H9 (cell line): Measurements from ENCODE around the gene PKD2L1. TPM values are rescaled to one million over a fixed set of nuclear protein-coding genes. Genes with fewer than 3 reads are reported as not detected.
"Not testable (repeated sequence)": the region's sequence is repeated elsewhere in the genome, so short reads cannot be mapped to it uniquely, and the experiment has no call there.

Experiments used
- DNase-seq: peaks from one replicate; pipeline ENCODE4 v3.0.0-alpha.2; 2017
- H2AFZ ChIP-seq: one replicate; pipeline ENCODE4 v1.6.1; 2013; ENCODE audit warnings: mild to moderate bottlenecking, low read length, control low read depth, moderate library complexity
- H2AK5ac ChIP-seq: 2 replicates; pipeline ENCODE4 v1.6.1; 2013; ENCODE audit warnings: low read length, control low read depth, mixed read lengths; ENCODE audit not compliant: insufficient read length
- H2BK120ac ChIP-seq: one replicate; pipeline ENCODE4 v1.6.1; 2013; ENCODE audit warnings: low read depth, mild to moderate bottlenecking, low read length, control low read depth, inconsistent platforms; ENCODE audit not compliant: poor library complexity, severe bottlenecking
- H2BK12ac ChIP-seq: 2 replicates; pipeline ENCODE4 v1.6.1; 2013; ENCODE audit warnings: low read length, control low read depth, mixed read lengths, low read depth; ENCODE audit not compliant: insufficient read length
- H2BK15ac ChIP-seq: 2 replicates; pipeline ENCODE4 v1.6.1; 2013; ENCODE audit warnings: low read depth, low read length, control low read depth
- H2BK20ac ChIP-seq: one replicate; pipeline ENCODE4 v1.6.1; 2013; ENCODE audit warnings: low read depth, mild to moderate bottlenecking, low read length, control low read depth, inconsistent platforms; ENCODE audit not compliant: poor library complexity, severe bottlenecking
- H2BK5ac ChIP-seq: 2 replicates; pipeline ENCODE4 v1.6.1; 2013; ENCODE audit warnings: low read length, control low read depth, mixed read lengths; ENCODE audit not compliant: insufficient read length
- H3K14ac ChIP-seq: 2 replicates; pipeline ENCODE4 v1.6.1; 2013; ENCODE audit warnings: low read length, control low read depth; ENCODE audit not compliant: insufficient read depth
- H3K18ac ChIP-seq: 2 replicates; pipeline ENCODE4 v1.6.1; 2013; ENCODE audit warnings: low read depth, mild to moderate bottlenecking, mixed read lengths, low read length, control low read depth; ENCODE audit not compliant: insufficient read length
- H3K23ac ChIP-seq: 2 replicates; pipeline ENCODE4 v1.6.1; 2013; ENCODE audit warnings: low read length, control low read depth, mixed read lengths, low read depth; ENCODE audit not compliant: insufficient read length
- H3K23me2 ChIP-seq: 2 replicates; pipeline ENCODE4 v1.6.1; 2013; ENCODE audit warnings: low read depth, mild to moderate bottlenecking, mixed read lengths, low read length, control low read depth; ENCODE audit not compliant: insufficient read length, poor library complexity, severe bottlenecking
- H3K27ac ChIP-seq: 2 replicates; pipeline ENCODE4 v1.5.1; 2013; ENCODE audit warnings: low read length, control low read depth, mixed read lengths, low read depth; ENCODE audit not compliant: insufficient read length
- H3K27me3 ChIP-seq: 2 replicates; pipeline ENCODE4 v1.6.1; 2013; ENCODE audit warnings: low read length, control low read depth, inconsistent platforms; ENCODE audit not compliant: insufficient read depth
- H3K4ac ChIP-seq: 2 replicates; pipeline ENCODE4 v1.6.1; 2013; ENCODE audit warnings: low read depth, mild to moderate bottlenecking, control low read depth, inconsistent platforms, low read length, moderate library complexity
- H3K4me1 ChIP-seq: 2 replicates; pipeline ENCODE4 v1.6.1; 2013; ENCODE audit warnings: low read length, control low read depth, inconsistent platforms; ENCODE audit not compliant: insufficient read depth
- H3K4me2 ChIP-seq: 2 replicates; pipeline ENCODE4 v1.6.1; 2013; ENCODE audit warnings: low read length, control low read depth, mixed read lengths; ENCODE audit not compliant: insufficient read length, insufficient read depth
- H3K56ac ChIP-seq: 2 replicates; pipeline ENCODE4 v1.6.1; 2013; ENCODE audit warnings: low read depth, mild to moderate bottlenecking, mixed read lengths, low read length, control low read depth; ENCODE audit not compliant: insufficient read length
- H3K79me1 ChIP-seq: 2 replicates; pipeline ENCODE4 v1.6.1; 2013; ENCODE audit warnings: low read depth, mild to moderate bottlenecking, moderate library complexity, low read length, control low read depth, inconsistent platforms; ENCODE audit not compliant: insufficient read depth, poor library complexity, severe bottlenecking
- H3K79me2 ChIP-seq: 2 replicates; pipeline ENCODE4 v1.6.1; 2013; ENCODE audit warnings: low read length, control low read depth, inconsistent platforms; ENCODE audit not compliant: insufficient read depth
- H3K9ac ChIP-seq: 2 replicates; pipeline ENCODE4 v1.6.1; 2013; ENCODE audit warnings: low read length, control low read depth, mixed read lengths; ENCODE audit not compliant: insufficient read length; ENCODE audit errors: extremely low read depth
- H3K9me3 ChIP-seq: one replicate; pipeline ENCODE4 v1.6.1; 2013; ENCODE audit warnings: low read depth, low read length, inconsistent platforms; ENCODE audit not compliant: control insufficient read depth
- H3T11ph ChIP-seq: one replicate; pipeline ENCODE4 v1.6.1; 2013; ENCODE audit warnings: mild to moderate bottlenecking, low read length, control low read depth, inconsistent platforms
- H4K20me1 ChIP-seq: one replicate; pipeline ENCODE4 v1.6.1; 2013; ENCODE audit not compliant: control insufficient read depth, insufficient read length, insufficient read depth
- H4K5ac ChIP-seq: 2 replicates; pipeline ENCODE4 v1.6.1; 2013; ENCODE audit warnings: low read depth, mild to moderate bottlenecking, mixed read lengths, low read length, control low read depth; ENCODE audit not compliant: insufficient read length
- H4K8ac ChIP-seq: replicated peaks from 2 replicates; pipeline ENCODE4 v1.6.1; 2013; ENCODE audit warnings: low read length, control low read depth, mixed read lengths, low read depth; ENCODE audit not compliant: insufficient read length
- H4K91ac ChIP-seq: 2 replicates; pipeline ENCODE4 v1.6.1; 2013; ENCODE audit warnings: low read depth, mild to moderate bottlenecking, moderate library complexity, mixed read lengths, low read length, control low read depth; ENCODE audit not compliant: insufficient read length
- H3K27ac Mint-ChIP-seq, 3 experiments: 2 replicates in 2 of 3; 3 replicates in 1 of 3; pipeline ENCODE4 v1.8.0; 2020 to 2021; ENCODE audit warnings: mixed read lengths in 3 of 3, mild to moderate bottlenecking in 1 of 3, moderate library complexity in 1 of 3
- H3K27me3 Mint-ChIP-seq: 2 replicates; pipeline ENCODE4 v1.8.0; 2021; ENCODE audit warnings: low read depth, mild to moderate bottlenecking, moderate library complexity, mixed read lengths
- H3K36me3 Mint-ChIP-seq, 3 experiments: 2 replicates in 2 of 3; 3 replicates in 1 of 3; pipeline ENCODE4 v1.8.0; 2020 to 2021; ENCODE audit warnings: low read depth in 3 of 3, mixed read lengths in 3 of 3; ENCODE audit not compliant: insufficient read depth in 1 of 3
- H3K4me1 Mint-ChIP-seq, 2 experiments: 2 replicates each; pipeline ENCODE4 v1.8.0; 2020; ENCODE audit warnings: mixed read lengths in 2 of 2
- H3K4me3 Mint-ChIP-seq, 2 experiments: 2 replicates in 1 of 2; 3 replicates in 1 of 2; pipeline ENCODE4 v1.8.0; 2020 to 2021; ENCODE audit warnings: mild to moderate bottlenecking in 2 of 2, mixed read lengths in 2 of 2, moderate library complexity in 1 of 2
- H3K9me3 Mint-ChIP-seq, 2 experiments: 2 replicates in 1 of 2; 3 replicates in 1 of 2; pipeline ENCODE4 v1.8.0; 2020; ENCODE audit warnings: mild to moderate bottlenecking in 2 of 2, mixed read lengths in 2 of 2, moderate library complexity in 1 of 2
- WGBS: extraction: QIAGEN DNeasy Blood & Tissue Kit; methylation state at CpG from one replicate; pipeline ENCODE4 v1.1.7; 2013; ENCODE audit warnings: missing lambda C conversion rate, low lambda C conversion rate, mixed read lengths; ENCODE audit not compliant: insufficient read length; ENCODE audit errors: extremely low coverage; 5-methylcytosine and 5-hydroxymethylcytosine counted together
- total RNA-seq: library from RNA; stranded (reverse); gene quantifications from 2 replicates; pipeline ENCODE4 v1.2.1, GENCODE V29; 2021
- TF ChIP-seq, protein P1 (sequence below): fragments of 200-600 bp; sonication (generic); conservative IDR thresholded peaks from 3 replicates; pipeline ENCODE4 v1.8.0; 2021; ENCODE audit warnings: antibody characterized with exemption, mild to moderate bottlenecking

PKD2L1 gene
- total RNA-seq, 1 experiment from 2014 or later = 0.20 TPM

DNA sequence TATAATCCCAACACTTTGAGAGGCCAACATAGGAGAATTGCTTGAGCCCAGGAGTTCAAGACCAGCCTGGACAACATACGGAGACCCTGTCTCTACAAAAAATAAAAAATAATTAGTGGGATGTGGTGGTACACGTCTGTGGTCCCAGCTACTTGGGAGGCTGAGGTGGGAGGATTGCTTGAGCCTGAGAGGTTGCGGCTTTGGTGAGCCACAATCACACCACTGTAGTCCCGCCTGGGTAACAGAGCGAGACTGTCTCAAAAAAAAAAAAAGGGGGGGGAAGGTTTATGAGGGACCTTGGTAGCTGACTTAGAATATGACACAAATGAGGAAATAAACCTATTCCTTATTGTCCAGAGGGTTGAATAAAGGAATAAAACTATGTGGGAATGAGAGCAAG is 47.8 kb upstream of the PKD2L1 start:
- H4K91ac ChIP-seq = no peak overlapping the region
- Mint-ChIP-seq H3K27me3 (no peaks in the 10 kb centered on the region), H3K27ac (peak overlapping the region; percentile 12 to 72 (median 49); a peak in 4 of 7 replicates), H3K9me3 (no peaks in the 10 kb centered on the region), H3K36me3 (peaks cover 21 to 30% (median 23%) of the 10 kb centered on the region in 3 experiments), H3K4me3 (0 out of 5 replicates have a peak overlapping the region, but pooled peaks of 1 of the 2 experiments have one; percentile 12), H3K4me1 (peaks cover 3 to 9% of the 10 kb centered on the region in 2 experiments; a peak in 2 of 4 replicates)
- H3K9ac ChIP-seq = no peak overlapping the region
- no peak overlapping the region for H3K14ac ChIP-seq
- H3K23me2 ChIP-seq = peaks cover 12% of the 10 kb centered on the region
- H2BK20ac ChIP-seq = no peak overlapping the region
- no peak overlapping the region for H3K4ac ChIP-seq
- no peak overlapping the region for H3T11ph ChIP-seq
- H3K9me3 ChIP-seq = no peaks in the 10 kb centered on the region
- H3K4me2 ChIP-seq = no peak overlapping the region
- H4K20me1 ChIP-seq = no peaks in the 10 kb centered on the region
- H3K56ac ChIP-seq = no peak overlapping the region
- no peak for DNase-seq
- H4K8ac ChIP-seq = no peak overlapping the region
- no peak overlapping the region for H3K23ac ChIP-seq
- no peak overlapping the region for H3K18ac ChIP-seq
- no peak overlapping the region for H2BK120ac ChIP-seq
- H3K27ac ChIP-seq = no peak overlapping the region
- no peak overlapping the region for H2BK5ac ChIP-seq
- H2BK15ac ChIP-seq = no peak overlapping the region
- no peak overlapping the region for H4K5ac ChIP-seq
- no peak overlapping the region for H2AK5ac ChIP-seq
- no CpG with 5 or more reads among the region's 5 CpGs for WGBS
- no peak overlapping the region for H2BK12ac ChIP-seq
- no peak overlapping the region for H2AFZ ChIP-seq
- H3K79me1 ChIP-seq = no peaks in the 10 kb centered on the region
- TF ChIP-seq, protein P1, sequence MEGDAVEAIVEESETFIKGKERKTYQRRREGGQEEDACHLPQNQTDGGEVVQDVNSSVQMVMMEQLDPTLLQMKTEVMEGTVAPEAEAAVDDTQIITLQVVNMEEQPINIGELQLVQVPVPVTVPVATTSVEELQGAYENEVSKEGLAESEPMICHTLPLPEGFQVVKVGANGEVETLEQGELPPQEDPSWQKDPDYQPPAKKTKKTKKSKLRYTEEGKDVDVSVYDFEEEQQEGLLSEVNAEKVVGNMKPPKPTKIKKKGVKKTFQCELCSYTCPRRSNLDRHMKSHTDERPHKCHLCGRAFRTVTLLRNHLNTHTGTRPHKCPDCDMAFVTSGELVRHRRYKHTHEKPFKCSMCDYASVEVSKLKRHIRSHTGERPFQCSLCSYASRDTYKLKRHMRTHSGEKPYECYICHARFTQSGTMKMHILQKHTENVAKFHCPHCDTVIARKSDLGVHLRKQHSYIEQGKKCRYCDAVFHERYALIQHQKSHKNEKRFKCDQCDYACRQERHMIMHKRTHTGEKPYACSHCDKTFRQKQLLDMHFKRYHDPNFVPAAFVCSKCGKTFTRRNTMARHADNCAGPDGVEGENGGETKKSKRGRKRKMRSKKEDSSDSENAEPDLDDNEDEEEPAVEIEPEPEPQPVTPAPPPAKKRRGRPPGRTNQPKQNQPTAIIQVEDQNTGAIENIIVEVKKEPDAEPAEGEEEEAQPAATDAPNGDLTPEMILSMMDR = no peak
- no peaks in the 10 kb centered on the region; the same call in 1 of the 2 replicates for H3K4me1 ChIP-seq
- peaks cover 7% of the 10 kb centered on the region; the same call in 1 of the 2 replicates for H3K79me2 ChIP-seq
- no peaks in the 10 kb centered on the region for H3K27me3 ChIP-seq

DNA sequence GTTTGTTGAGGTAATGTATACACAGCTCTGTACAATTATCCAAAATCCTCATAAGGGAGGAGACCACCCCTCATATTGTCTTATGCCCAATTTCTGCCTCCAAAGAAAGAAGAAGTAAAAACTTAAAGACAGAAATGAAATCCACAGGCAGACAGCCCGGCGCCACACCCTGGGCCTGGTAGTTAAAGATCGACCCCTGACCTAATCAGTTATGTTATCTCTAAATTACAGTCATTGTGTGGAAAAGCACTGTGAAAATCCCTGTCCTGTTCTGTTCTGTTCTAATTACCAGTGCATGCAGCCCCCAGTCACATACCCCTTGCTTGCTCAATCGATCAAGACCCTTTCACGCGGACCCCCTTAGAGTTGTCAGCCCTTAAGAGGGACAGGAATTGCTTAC is 46.6 kb upstream of the PKD2L1 start:
- Mint-ChIP-seq H3K4me3 (peak overlapping the region in 1 of 2 experiments; percentile 35; a peak in 3 of 5 replicates), H3K36me3 (peaks cover 10 to 18% (median 11%) of the 10 kb centered on the region in 3 experiments; a peak in 6 of 7 replicates), H3K27ac (peak overlapping the region in 2 of 3 experiments; percentile 10 to 38; a peak in 4 of 7 replicates)
- H2BK15ac ChIP-seq, H3T11ph ChIP-seq, H2BK120ac ChIP-seq, H4K8ac ChIP-seq, H3K9me3 Mint-ChIP-seq, H3K27ac ChIP-seq, H3K4me2 ChIP-seq, H3K9me3 ChIP-seq, H3K79me1 ChIP-seq, H3K27me3 ChIP-seq, H4K5ac ChIP-seq, H3K79me2 ChIP-seq, H4K20me1 ChIP-seq, H3K18ac ChIP-seq, H3K4me1 Mint-ChIP-seq, H4K91ac ChIP-seq, H3K4ac ChIP-seq, DNase-seq, H2AK5ac ChIP-seq, H2BK12ac ChIP-seq, H2BK20ac ChIP-seq, H3K4me1 ChIP-seq, H2BK5ac ChIP-seq, H3K9ac ChIP-seq, H3K14ac ChIP-seq, H3K56ac ChIP-seq, H3K23ac ChIP-seq, H2AFZ ChIP-seq, H3K27me3 Mint-ChIP-seq: not testable (repeated sequence)
- no CpG with 5 or more reads among the region's 6 CpGs for WGBS
- peaks cover 13% of the 10 kb centered on the region for H3K23me2 ChIP-seq
